HCT116 (cell line): ENCODE results near the gene HDAC1. TPM values are rescaled to one million over a fixed set of nuclear protein-coding genes. Genes with fewer than 3 reads are reported as not detected.

ENCODE experiments used
- ATAC-seq: fragments of 200-7000 bp; cut with Tn5 transposase; 2 replicates; pipeline ENCODE4 v1.9.1; 2020; ENCODE audit warnings: mild to moderate bottlenecking, moderate library complexity
- BruUV-seq: library from RNA; stranded (reverse); fragments of 400-500 nt; replicated peaks from 2 replicates; lab custom pipeline; 2021; lab: Mats Ljungman, UMichigan
- CTCF ChIA-PET: fragments of 300-600 bp; sonication (Branson Sonifier 250); formaldehyde crosslinking; loops from one replicate; lab custom pipeline; 2021; ENCODE audit warnings: antibody characterized with exemption; lab: Charles Lee
- POLR2A ChIA-PET: fragments of 300-600, 350-600 bp; sonication (Branson Sonifier 250); formaldehyde crosslinking; loops from one replicate; lab custom pipeline; 2021; ENCODE audit warnings: antibody characterized with exemption; lab: Charles Lee
- RAD21 ChIA-PET, 2 experiments: fragments of 300-600 bp; sonication (Branson Sonifier 250); formaldehyde crosslinking; loops; one replicate each; lab custom pipeline; 2023; ENCODE audit warnings: low total read pairs in 2 of 2; ENCODE audit not compliant: uncharacterized antibody in 2 of 2, unreplicated experiment in 2 of 2, low non-redundant PET in 1 of 2; lab: Charles Lee
- DNase-seq: peaks from one replicate; pipeline ENCODE4 v3.0.0-alpha.2; 2010; ENCODE audit warnings: low read depth, low spot score
- H2AFZ ChIP-seq: fragments of 200-600 bp; shearing (Covaris generic), sonication (generic); 2 replicates; pipeline ENCODE4 v1.6.1; 2017; ENCODE audit warnings: low read depth, mixed run types, mixed read lengths, antibody characterized with exemption, low read length; ENCODE audit not compliant: poor library complexity, severe bottlenecking
- H3K27ac ChIP-seq: 2 replicates; pipeline ENCODE4 v1.5.1; 2012; ENCODE audit warnings: low read depth, low read length
- H3K27me3 ChIP-seq: fragments of 200-600 bp; sonication (generic); 2 replicates; pipeline ENCODE4 v1.6.1; 2016; ENCODE audit warnings: mixed run types, low read length, mixed read lengths; ENCODE audit not compliant: insufficient read depth
- H3K36me3 ChIP-seq, 2 experiments: fragments of 200-500 bp in 1 of 2; fragments of 200-600 bp in 1 of 2; sonication (Bioruptor generic) in 1 of 2; sonication (generic) in 1 of 2; 2 replicates each; pipeline versions ENCODE4 v1.5.1 to v1.6.1; 2014 to 2016; ENCODE audit warnings: low read length in 2 of 2, inconsistent platforms in 1 of 2, mixed read lengths in 1 of 2, mixed run types in 1 of 2; ENCODE audit not compliant: insufficient read depth in 2 of 2, control insufficient read depth in 1 of 2
- H3K4me1 ChIP-seq, 2 experiments: fragments of 200-600 bp in 1 of 2; sonication (generic) in 1 of 2; 2 replicates each; pipeline versions ENCODE4 v1.5.1 to v1.6.1; 2012 to 2017; ENCODE audit warnings: low read length in 2 of 2, inconsistent platforms in 1 of 2, mild to moderate bottlenecking in 1 of 2, mixed read lengths in 1 of 2, mixed run types in 1 of 2, moderate library complexity in 1 of 2; ENCODE audit not compliant: insufficient read depth in 2 of 2, control insufficient read depth in 1 of 2
- H3K4me2 ChIP-seq: fragments of 200-600 bp; sonication (generic); 2 replicates; pipeline ENCODE4 v1.6.1; 2017; ENCODE audit warnings: mixed run types, low read length, mixed read lengths
- H3K4me3 ChIP-seq, 2 experiments: fragments of 200-600 bp in 1 of 2; sonication (generic) in 1 of 2; replicated peaks in 1 of 2; 2 replicates each; pipeline ENCODE4 v1.5.1; 2011 to 2016; ENCODE audit warnings: low read length in 2 of 2, control low read depth in 1 of 2, low read depth in 1 of 2, mild to moderate bottlenecking in 1 of 2, mixed read lengths in 1 of 2, mixed run types in 1 of 2
- H3K79me2 ChIP-seq: fragments of 200-600 bp; sonication (generic); 2 replicates; pipeline ENCODE4 v1.6.1; 2017; ENCODE audit warnings: mild to moderate bottlenecking, mixed run types, low read length, moderate library complexity, mixed read lengths; ENCODE audit not compliant: insufficient read depth
- H3K9ac ChIP-seq: fragments of 200-600 bp; sonication (generic); 2 replicates; pipeline ENCODE4 v1.6.1; 2016; ENCODE audit warnings: low read length, mixed read lengths
- H3K9me2 ChIP-seq: fragments of 200-600 bp; sonication (generic), shearing (Covaris generic); 2 replicates; pipeline ENCODE4 v1.6.1; 2017; ENCODE audit warnings: mixed run types, mild to moderate bottlenecking, moderate library complexity; ENCODE audit not compliant: insufficient read depth
- H3K9me3 ChIP-seq, 2 experiments: fragments of 200-500 bp in 1 of 2; fragments of 200-600 bp in 1 of 2; sonication (Bioruptor generic) in 1 of 2; sonication (generic) in 1 of 2; 2 replicates each; pipeline ENCODE4 v1.6.1; 2014 to 2017; ENCODE audit warnings: low read length in 2 of 2, mixed read lengths in 2 of 2, inconsistent platforms in 1 of 2, low read depth in 1 of 2, mild to moderate bottlenecking in 1 of 2, mixed run types in 1 of 2, moderate library complexity in 1 of 2; ENCODE audit not compliant: control insufficient read depth in 1 of 2, insufficient read depth in 1 of 2
- H4K20me1 ChIP-seq: fragments of 200-600 bp; sonication (generic), shearing (Covaris generic); 2 replicates; pipeline ENCODE4 v1.6.1; 2017; ENCODE audit warnings: mixed run types, mild to moderate bottlenecking, moderate library complexity; ENCODE audit not compliant: insufficient read depth
- CBX3 ChIP-seq: IDR thresholded peaks from 2 replicates; pipeline ENCODE4 v1.6.1; 2012; ENCODE audit warnings: low read depth
- ELF1 ChIP-seq: IDR thresholded peaks from 2 replicates; pipeline ENCODE4 v1.6.1; 2012; ENCODE audit warnings: low read depth, borderline replicate concordance
- EZH2 ChIP-seq: fragments of 200-600 bp; sonication (generic); IDR thresholded peaks from 2 replicates; pipeline ENCODE4 v1.6.1; 2017; ENCODE audit warnings: antibody characterized with exemption, mixed run types
- JUND ChIP-seq: IDR thresholded peaks from 2 replicates; pipeline ENCODE4 v1.6.1; 2012
- RAD21 ChIP-seq: IDR thresholded peaks from 2 replicates; pipeline ENCODE4 v1.6.1; 2012; ENCODE audit warnings: low read depth, mild to moderate bottlenecking
- YY1 ChIP-seq: IDR thresholded peaks from 2 replicates; pipeline ENCODE4 v1.6.1; 2011; ENCODE audit warnings: low read length, low read depth, moderate library complexity, mild to moderate bottlenecking; ENCODE audit not compliant: insufficient replicate concordance; ENCODE audit errors: extremely low read depth
- ZBTB33 ChIP-seq: IDR thresholded peaks from 2 replicates; pipeline ENCODE4 v1.6.1; 2011; ENCODE audit warnings: mild to moderate bottlenecking, low read length, moderate library complexity; ENCODE audit not compliant: insufficient replicate concordance; ENCODE audit errors: extremely low read depth
- ZFX ChIP-seq: fragments of 450-650 bp; IDR thresholded peaks from 2 replicates; pipeline ENCODE4 v1.6.1; 2017
- intact Hi-C: fragments of 100-400 bp; cut with micrococcal nuclease; formaldehyde crosslinking; loops from 2 replicates; pipeline ENCODE4 v1.10.0; 2022
- total RNA-seq: library from RNA; stranded (reverse); gene quantifications from one replicate; pipeline ENCODE4 v1.2.1, GENCODE V29; 2021; ENCODE audit not compliant: unreplicated experiment
- TF ChIP-seq, protein P1 (sequence below), 3 experiments: fragments of 200-600 bp in 1 of 3; sonication (generic) in 1 of 3; IDR thresholded peaks in 2 of 3; conservative IDR thresholded peaks in 1 of 3; 2 replicates each; pipeline ENCODE4 v1.5.1; 2012 to 2017; ENCODE audit warnings: low read depth in 2 of 3, low read length in 2 of 3, antibody characterized with exemption in 1 of 3, borderline replicate concordance in 1 of 3, control low read depth in 1 of 3, mild to moderate bottlenecking in 1 of 3, mixed read lengths in 1 of 3, mixed run types in 1 of 3, moderate library complexity in 1 of 3; ENCODE audit not compliant: insufficient read depth in 1 of 3

HDAC1 gene
- total RNA-seq, 1 experiment from 2014 or later = 232 TPM

- POLR2A ChIA-PET = no interaction called here
- Histone ChIP-seq H3K27ac (no peak overlapping the region), H2AFZ (no peak overlapping the region), H3K27me3 (no peaks in the 10 kb centered on the region), H3K36me3 (peaks cover 30 to 55% of the 10 kb centered on the region in 2 experiments), H3K9me3 (no peaks in the 10 kb centered on the region), H3K79me2 (peaks cover 19% of the 10 kb centered on the region), H3K9me2 (no peaks in the 10 kb centered on the region), H3K4me3 (no peak overlapping the region), H3K4me1 (peaks cover 19 to 36% of the 10 kb centered on the region in 2 experiments), H4K20me1 (no peaks in the 10 kb centered on the region), H3K9ac (no peak overlapping the region), H3K4me2 (no peak overlapping the region)
- DNase-seq = no peak
- intact Hi-C loops = no loop called here
- ATAC-seq = no peak
- CTCF ChIA-PET = no interaction called here
- RAD21 ChIA-PET = no interaction called here
- no peak for TF ChIP-seq RAD21
- TF ChIP-seq YY1 = no peak
- no peak for TF ChIP-seq ZBTB33
- no peak for TF ChIP-seq ZFX
- no peak for TF ChIP-seq CBX3
- TF ChIP-seq EZH2 = no peak
- TF ChIP-seq, protein P1, sequence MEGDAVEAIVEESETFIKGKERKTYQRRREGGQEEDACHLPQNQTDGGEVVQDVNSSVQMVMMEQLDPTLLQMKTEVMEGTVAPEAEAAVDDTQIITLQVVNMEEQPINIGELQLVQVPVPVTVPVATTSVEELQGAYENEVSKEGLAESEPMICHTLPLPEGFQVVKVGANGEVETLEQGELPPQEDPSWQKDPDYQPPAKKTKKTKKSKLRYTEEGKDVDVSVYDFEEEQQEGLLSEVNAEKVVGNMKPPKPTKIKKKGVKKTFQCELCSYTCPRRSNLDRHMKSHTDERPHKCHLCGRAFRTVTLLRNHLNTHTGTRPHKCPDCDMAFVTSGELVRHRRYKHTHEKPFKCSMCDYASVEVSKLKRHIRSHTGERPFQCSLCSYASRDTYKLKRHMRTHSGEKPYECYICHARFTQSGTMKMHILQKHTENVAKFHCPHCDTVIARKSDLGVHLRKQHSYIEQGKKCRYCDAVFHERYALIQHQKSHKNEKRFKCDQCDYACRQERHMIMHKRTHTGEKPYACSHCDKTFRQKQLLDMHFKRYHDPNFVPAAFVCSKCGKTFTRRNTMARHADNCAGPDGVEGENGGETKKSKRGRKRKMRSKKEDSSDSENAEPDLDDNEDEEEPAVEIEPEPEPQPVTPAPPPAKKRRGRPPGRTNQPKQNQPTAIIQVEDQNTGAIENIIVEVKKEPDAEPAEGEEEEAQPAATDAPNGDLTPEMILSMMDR (IDR thresholded peaks at IDR 0.05 in 2 of 3, conservative IDR thresholded peaks at IDR 0.05 in 1 of 3; ENCODE audit: borderline replicate concordance in 1 of 3, insufficient read depth in 1 of 3, low read depth in 2 of 3, low read length in 2 of 3) = no peak
- no peak for TF ChIP-seq ELF1
- no peak for TF ChIP-seq JUND
- no TSS peak for BruUV-seq
Observed at GRCh38 chr1:32329931-32330466, 38.1 kb downstream of the HDAC1 start.
